Measurements from ENCODE around the gene KIF1A.

KIF1A gene

GRCh38 chr2:240735476-240735875 is 84.5 kb downstream of the KIF1A start:
- no peak for DNase-seq (ENCODE audit: low read depth)

GRCh38 chr2:240734756-240735155 is 85.3 kb downstream of the KIF1A start:
- DNase-seq (ENCODE audit: low read depth): no peak

- no peak for DNase-seq (ENCODE audit: low read depth)
These were observed 86.1 kb downstream of the KIF1A start for GRCh38 chr2:240733803-240734495.

DNA sequence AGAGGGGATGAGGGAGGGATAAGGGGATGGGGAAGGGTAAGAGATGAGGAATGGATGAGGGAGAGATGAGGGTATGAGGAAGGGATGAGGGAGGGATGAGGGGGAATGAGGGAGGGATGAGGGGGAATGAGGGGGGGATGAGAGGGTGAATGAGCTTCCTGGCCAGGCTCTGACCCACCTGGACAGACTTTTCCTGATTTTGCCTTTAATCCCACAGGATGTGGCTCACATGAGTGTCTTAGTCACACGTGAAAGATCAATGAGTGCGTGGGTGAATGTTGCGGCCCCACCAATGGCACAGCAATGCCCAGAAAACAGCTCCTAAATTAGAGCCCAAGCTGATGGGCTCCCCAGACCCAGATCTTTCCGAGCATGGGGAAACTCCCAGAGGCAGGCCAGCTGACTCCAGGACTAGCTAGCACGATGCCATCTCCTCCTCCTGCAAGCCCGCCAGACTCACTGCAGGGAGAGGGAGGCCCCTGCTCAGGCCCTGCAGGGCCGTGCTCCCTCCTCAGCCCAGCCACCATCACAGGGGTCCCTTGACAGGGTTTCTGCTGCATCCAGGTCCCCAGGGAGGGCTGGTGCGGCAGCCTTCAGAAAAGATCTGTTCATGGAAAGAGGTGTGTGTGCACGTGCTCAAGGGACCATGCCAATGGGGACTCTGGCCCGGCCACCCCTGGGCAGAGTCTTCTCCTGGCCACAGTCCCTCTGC is 87.0 kb downstream of the KIF1A start:
- no peak for DNase-seq (ENCODE audit: low read depth)

DNA sequence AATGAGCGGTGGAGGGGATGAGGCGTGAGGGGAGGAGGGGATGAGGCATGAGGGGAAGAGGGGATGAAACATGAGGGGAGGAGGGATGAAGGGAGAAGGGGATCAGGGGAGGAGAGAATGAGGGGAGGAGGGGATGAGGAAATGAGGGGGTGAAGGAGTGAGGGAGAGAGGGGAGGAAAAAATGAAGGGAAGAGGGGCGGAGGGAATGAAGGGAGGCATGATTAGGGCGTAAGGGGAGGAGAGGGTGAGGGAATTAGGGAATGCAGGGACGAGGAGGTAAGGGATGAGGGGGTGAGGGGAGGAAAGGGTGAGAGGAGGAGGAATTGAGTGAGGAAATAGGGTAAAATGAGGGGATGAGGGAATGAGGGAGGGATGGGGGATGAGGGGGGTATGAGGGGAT is 87.8 kb downstream of the KIF1A start:
- DNase-seq (ENCODE audit: low read depth): no peak

DNA sequence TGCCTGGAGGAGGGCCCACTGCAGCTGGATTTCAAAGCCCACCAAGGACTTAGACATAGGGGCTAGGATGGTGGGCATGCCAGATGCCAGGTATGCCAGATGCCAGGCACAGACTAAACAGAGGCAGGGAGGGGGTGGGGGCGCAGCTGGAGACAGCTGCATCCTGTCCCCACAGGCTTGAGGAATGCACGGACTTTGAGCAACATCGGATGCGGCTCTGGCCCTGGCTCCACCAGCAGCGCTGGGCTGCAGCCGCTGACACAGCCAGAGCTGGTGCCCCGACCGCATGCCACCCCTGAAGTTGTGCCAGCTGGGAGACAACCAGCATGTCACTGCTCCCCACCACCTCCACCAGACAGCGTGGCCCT is 88.9 kb downstream of the KIF1A start:
- DNase-seq (ENCODE audit: low read depth): no peak

DNA sequence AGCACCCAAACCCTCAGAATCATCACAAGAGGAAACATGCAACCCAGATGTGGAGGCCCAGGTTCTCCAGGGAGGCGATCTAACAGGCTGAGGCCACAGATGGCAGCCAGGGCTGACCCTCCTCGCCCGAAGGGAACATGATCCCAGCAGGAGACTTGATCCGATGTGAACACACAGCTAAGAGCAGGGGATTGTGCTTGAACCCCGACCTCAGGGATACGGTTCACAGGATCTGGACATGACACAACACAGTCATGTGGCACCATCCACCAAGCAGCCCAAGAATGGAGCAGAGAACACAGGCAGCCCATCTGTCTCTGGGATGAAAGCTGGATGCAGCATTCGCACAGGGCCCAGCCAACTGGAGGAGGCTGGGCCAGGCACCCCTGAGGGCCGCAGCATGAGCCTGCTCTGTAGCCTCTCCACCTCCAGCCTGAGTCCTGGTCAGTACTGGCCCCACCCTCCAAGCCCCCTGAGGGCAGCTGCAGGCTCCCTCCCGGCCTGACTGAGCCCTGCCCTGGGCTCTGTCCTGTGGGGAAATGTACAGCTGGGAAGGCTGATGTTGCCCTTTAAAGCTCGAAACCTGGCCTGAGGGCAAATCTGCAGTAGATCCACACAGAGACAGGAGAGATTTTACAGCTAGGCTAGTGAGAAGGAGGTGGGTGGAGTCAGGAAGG is 89.4 kb downstream of the KIF1A start:
- DNase-seq (ENCODE audit: low read depth): no peak

DNA sequence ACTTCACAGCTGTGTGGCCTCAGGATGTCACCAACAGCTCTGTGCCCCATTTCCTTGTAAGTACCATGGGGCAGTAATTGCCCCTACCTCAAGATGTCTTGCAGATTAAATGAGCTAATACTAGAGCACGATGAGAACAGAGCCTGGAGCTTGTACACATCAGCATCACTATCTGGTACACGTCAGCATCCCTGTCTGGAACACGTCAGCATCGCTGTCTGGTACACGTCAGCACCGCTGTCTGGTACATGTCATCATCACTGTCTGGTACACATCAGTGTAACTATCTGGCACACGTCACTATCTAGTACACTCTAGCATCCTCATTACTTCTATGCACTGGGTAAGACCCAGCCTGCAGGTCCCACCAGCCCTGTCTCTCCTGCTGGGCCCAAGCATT is 91.2 kb downstream of the KIF1A start:
- DNase-seq (ENCODE audit: low read depth): no peak

DNA sequence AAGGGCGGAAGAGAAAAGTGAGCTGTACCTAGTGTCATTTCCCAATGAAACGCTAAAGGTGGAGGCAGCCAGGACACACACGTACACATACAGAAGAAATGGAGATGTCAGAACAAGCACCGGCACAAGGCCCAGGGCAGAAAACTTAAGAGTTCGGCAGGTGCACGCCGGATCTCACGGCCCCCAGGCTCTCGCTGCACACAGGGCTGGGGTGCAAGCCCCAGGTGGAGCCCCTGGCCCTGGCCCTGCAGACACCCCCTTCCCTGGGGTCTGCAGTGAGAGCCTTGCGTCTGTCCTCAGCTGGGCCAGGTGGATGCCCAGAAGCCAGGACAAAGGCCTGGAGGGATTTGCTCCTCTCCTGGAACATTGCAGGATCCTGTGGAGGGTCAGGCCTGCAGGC is 91.7 kb downstream of the KIF1A start:
- DNase-seq (ENCODE audit: low read depth): no peak

DNA sequence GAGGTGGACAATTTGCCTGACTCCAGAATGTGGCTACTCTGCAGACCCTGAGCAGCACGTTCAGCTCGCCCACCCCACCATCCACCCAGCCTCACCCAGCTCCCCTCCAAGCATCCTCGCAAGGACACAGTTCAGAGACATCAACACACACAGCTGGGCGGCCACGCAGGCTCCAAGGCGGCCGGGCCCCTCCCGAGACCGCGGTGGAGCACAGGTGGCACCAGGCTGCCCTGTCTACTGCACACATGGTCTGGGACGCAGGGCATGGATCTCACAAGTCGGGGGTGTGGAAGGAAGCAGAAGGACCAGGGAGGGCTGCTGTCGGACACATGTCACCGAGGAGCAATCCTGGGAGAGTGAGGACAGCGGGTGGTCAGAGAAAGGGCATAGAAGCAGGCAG is 92.1 kb downstream of the KIF1A start:
- no peak for DNase-seq (ENCODE audit: low read depth)

GRCh38 chr2:240727439-240727838 is 92.6 kb downstream of the KIF1A start:
- no peak for DNase-seq (ENCODE audit: low read depth)

DNA sequence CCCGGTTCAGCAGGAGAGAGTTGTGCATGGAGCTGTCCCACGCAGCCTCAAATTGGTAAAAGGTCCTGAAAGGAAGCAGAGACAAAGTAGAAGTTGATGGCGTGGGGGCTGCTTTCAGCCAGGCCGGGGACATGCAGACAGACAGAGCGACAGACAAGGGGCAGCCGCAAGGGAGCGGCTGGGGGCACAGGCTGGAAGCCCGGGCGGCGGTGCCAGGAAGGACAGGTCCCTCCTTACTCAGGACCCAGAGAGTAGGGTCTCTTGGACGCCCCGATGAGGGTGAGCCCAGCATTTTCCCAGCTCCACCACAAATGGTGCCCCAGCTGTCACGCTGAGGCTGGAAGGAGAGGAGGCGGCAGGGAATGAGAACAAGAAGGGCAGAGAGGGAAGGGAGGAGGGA is 93.1 kb downstream of the KIF1A start:
- DNase-seq (ENCODE audit: low read depth): no peak

- no peak for DNase-seq (ENCODE audit: low read depth)
These were observed 94.3 kb downstream of the KIF1A start for GRCh38 chr2:240725671-240726070.

DNA sequence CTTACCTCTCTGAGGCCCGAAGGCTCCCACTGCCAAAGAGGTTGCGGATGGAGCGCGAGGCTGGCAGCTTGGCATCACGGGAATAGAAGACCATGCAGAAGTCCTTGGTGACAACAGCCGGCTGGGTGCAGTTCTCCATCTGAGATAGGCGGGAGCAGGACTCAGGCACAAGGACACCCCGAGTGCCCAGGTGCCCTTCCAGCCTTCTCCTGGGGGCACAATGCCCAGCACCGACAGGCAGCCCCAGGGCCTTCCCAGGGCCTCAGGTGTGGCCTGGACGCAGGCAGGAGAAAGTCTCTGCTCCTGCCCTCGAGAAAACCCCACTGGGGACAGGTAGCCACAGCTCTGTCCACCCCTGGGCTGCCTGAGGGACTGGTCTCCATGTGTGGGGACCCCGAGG is 94.8 kb downstream of the KIF1A start:
- no peak for DNase-seq (ENCODE audit: low read depth)

GRCh38 chr2:240724431-240724830 is 95.6 kb downstream of the KIF1A start:
- DNase-seq (ENCODE audit: low read depth): no peak

- no peak for DNase-seq (ENCODE audit: low read depth)
These were observed 96.2 kb downstream of the KIF1A start for GRCh38 chr2:240723851-240724250.

- no peak for DNase-seq (ENCODE audit: low read depth)
These were observed 97.0 kb downstream of the KIF1A start for GRCh38 chr2:240722796-240723735.

DNA sequence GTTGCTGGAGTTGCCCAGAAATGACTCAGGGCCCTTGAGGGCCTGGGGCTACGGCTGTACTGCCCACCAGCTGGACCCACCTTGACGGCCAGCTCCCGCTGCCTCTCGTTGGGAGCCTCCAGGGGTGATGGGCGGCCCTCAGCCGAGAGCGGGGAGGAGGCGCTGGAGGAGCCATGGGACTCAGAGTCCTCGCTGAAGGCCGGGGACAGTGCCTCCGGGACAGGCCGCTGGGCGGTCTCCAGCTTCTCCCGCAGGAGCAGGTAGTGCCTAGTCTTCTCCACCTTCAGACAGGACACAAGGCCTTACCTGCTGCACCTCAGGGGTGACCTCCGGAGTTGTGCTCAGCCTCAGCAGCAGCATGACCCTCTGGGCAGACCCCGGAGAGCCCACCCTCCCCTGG is 97.6 kb downstream of the KIF1A start:
- DNase-seq (ENCODE audit: low read depth): no peak

DNA sequence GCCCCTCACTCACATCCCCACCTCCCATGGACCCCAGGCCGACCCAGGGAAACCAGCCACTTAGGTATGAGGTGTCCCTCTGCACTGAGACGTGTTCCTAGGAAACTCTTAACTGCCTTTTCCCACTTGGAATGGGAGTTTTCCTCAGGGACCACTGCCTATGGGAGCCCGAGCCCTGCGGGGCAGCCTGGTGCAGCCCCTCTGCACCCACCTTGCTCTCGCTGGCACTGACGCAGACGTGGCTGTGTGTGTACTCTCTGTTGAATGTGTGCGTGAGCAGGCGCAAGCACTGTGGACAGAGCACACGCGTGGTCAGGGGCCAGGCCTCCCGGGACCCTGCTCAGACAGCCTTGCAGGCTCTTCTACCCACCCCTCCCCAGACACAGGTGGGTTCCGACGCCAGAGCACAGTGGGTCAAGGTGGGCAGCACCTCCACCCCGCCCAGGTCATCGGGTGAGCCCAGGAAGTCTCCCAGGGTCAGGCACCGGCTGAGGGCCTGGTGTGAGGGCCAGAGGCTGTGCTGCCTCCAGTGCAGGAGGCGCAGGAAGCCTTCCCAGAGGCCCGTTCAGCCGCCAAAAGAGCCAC is 98.3 kb downstream of the KIF1A start:
- DNase-seq (ENCODE audit: low read depth): no peak

DNA sequence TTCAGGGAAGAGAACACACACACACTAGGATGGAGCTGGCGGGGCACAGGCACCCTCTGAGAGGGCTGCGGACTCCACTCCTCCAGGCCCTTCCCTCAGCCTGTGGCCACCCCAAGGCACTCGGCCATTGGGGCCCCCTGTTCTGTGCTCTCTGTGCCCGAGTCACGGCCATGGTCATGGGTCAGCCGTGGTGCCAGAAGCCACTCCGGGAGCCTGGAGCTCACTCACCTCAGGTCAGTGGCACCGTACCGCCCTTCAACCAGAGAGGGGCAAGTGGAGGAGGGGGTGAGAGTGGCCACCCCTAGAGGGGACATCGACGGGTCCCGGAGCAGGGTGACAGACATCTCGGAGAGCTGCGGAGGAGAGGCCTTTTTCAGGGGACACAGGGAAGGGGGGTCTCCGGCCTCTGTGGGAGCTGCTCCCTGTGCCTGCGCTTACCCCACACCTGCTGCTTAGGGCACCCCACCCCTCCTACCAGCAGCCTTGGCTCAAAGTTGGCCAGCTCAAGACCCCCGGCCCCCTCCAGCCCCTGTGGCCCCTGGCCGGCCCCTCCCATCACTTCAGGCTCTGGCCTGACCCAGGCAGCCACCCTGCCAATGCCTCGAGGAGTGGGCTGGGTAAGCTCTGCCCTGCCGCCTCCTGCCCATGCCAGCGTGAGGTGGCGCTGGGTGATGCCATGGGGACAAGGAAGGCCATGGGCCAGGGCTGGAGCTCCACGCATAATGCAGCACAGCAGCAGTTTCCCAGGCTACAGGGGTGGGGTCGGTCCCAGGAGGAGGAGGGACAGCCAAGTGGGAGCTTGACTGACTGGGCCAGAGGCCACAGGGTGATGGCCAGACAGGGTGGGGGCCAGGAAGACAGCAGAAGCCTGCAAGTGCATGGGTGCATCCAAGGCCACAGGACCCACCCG is 99.1 kb downstream of the KIF1A start:
- no peak for DNase-seq (ENCODE audit: low read depth)
